Bronchial epithelial cell (primary cell): Measurements from ENCODE around the gene TMEM132D. TPM values are rescaled to one million over a fixed set of nuclear protein-coding genes. Genes with fewer than 3 reads are reported as not detected.

Experiments used
- DNase-seq: peaks from one replicate; pipeline ENCODE4 v3.0.0-alpha.2; 2010; ENCODE audit warnings: low read depth
- FAIRE-seq: peaks from 2 replicates; lab custom pipeline; 2011; peaks lifted over from hg19 to GRCh38; lab: Jason Lieb, UNC
- H3K27me3 ChIP-seq: 2 replicates; pipeline ENCODE4 v1.5.1; 2011; ENCODE audit warnings: low read length; ENCODE audit not compliant: control insufficient read depth, insufficient read depth
- H3K36me3 ChIP-seq: 2 replicates; pipeline ENCODE4 v1.5.1; 2011; ENCODE audit warnings: low read length; ENCODE audit not compliant: control insufficient read depth, insufficient read depth
- H3K4me3 ChIP-seq: 2 replicates; pipeline ENCODE4 v1.5.1; 2011; ENCODE audit warnings: mild to moderate bottlenecking, low read depth, low read length, control low read depth
- total RNA-seq: library from RNA; depleted of rRNA; stranded (reverse); fragments of >200 nt; gene quantifications from 2 replicates; pipeline ENCODE4 v1.2.1, GENCODE V29; 2014
- TF ChIP-seq, protein P1 (sequence below): IDR thresholded peaks from 2 replicates; pipeline ENCODE4 v1.5.1; 2011; ENCODE audit warnings: mild to moderate bottlenecking, moderate library complexity, low read length, control low read depth, inconsistent platforms; ENCODE audit not compliant: insufficient read depth, severe bottlenecking

TMEM132D gene
- total RNA-seq, 1 donor from 2014 or later, result not detected

DNA sequence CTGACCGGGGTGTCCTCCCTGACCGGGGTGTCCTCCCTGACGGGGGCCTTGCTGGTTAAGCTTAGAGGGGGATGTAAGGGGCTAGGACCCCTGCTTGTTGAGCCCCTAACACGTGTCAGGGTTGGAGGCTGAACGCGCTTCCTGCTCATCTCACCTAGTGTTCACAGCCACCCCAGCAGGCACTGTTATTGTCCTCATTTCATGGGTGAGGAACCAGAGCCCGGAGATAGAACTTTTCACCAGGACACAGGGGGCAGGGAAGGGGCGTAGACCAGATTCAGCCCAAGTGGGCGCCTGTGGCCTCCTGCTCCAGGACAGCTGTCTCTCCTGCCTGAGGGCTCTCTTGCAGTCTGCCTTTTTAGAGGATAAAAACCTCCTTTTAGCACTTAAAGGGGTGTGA is 814.2 kb downstream of the TMEM132D start:
- TF ChIP-seq, protein P1, sequence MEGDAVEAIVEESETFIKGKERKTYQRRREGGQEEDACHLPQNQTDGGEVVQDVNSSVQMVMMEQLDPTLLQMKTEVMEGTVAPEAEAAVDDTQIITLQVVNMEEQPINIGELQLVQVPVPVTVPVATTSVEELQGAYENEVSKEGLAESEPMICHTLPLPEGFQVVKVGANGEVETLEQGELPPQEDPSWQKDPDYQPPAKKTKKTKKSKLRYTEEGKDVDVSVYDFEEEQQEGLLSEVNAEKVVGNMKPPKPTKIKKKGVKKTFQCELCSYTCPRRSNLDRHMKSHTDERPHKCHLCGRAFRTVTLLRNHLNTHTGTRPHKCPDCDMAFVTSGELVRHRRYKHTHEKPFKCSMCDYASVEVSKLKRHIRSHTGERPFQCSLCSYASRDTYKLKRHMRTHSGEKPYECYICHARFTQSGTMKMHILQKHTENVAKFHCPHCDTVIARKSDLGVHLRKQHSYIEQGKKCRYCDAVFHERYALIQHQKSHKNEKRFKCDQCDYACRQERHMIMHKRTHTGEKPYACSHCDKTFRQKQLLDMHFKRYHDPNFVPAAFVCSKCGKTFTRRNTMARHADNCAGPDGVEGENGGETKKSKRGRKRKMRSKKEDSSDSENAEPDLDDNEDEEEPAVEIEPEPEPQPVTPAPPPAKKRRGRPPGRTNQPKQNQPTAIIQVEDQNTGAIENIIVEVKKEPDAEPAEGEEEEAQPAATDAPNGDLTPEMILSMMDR, result no peak
- Histone ChIP-seq H3K4me3 (no peak overlapping the region), H3K36me3 (no peaks in the 10 kb centered on the region), H3K27me3 (no peaks in the 10 kb centered on the region)
- DNase-seq (no peak), FAIRE-seq (no peak)

DNA sequence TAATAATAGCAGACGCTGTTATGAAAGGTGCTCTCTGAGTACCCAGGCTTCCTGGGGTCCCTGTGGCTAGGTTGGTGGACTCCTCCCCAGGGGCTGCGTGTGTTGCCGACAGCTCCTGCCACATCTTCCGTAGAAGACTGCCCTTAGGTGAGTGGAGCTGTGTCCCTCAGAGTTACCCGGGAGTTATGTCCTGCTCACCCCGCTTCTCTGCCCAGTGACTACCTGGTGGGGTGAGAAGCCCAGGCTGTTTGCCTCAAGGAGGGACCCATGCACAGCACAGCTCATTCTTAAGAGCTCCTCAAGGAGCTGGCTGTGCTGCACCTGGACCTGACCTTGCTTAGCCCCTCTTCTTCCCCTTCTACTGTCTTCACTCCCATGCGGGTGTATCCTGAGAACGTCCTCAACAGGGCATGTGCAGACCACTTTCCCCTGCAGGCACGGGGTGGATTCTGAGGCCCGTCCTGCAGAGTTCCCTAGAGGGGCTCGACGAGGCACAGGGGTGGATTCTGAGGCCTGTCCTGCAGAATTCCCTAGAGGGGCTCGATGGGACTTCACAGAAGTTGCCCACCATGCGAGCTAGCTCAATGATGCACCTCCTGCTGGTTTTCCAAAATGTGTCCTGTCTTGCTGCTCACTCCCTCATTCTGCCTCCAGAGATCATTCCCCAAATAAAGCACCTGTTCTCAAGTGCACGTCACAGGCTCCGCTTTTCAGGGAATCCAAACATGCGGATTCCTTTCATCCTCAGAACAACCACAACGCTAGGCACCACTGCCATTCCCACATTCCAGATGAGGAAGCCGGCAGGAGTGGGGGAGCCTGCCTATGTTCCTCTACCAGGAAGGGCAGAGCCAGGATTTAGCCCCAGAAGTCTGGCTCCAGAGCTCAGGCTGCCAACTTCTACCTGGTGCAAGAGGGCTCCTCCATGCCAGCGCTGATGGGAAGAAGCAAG is 818.7 kb downstream of the TMEM132D start:
- FAIRE-seq, result no peak
- no peak for DNase-seq
- Histone ChIP-seq H3K36me3 (no peaks in the 10 kb centered on the region), H3K4me3 (no peak overlapping the region), H3K27me3 (no peaks in the 10 kb centered on the region)
- TF ChIP-seq, protein P1, result no peak

DNA sequence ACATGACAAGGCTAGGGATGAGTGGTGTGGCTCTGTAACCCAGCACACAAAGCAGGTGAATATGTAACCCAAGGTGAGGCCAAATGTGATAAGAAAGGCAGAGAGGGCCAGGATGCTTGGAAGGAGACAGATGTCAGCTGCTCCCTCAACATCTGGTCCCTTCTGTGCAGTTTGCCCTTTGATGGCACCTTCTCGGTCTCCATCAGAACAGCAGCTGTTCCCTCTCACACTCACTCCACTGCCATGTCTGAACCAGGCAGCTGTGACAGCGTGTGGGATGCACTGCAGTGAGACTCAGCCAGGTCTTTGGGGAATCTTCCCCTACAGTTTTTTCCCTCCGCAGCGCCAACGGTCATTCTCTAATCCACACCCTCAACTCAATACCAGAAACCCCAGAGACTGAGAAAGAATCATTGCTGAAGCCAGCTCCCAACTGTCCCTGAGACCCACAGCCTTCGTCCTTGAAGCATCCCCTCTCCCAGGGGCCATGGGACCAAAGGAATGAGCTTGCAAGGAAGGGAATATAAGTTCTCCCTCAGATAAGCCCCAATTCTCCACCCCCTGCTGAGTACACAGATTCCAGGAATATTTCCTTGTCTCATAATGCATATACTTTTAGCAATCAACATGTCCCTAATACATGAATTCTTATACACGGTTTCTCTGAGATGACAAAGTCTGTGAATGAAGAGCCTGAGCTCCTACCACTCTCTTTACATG is 820.5 kb downstream of the TMEM132D start:
- Histone ChIP-seq H3K4me3 (no peak overlapping the region), H3K36me3 (no peaks in the 10 kb centered on the region), H3K27me3 (no peaks in the 10 kb centered on the region)
- DNase-seq (no peak), FAIRE-seq (no peak)
- TF ChIP-seq, protein P1, result no peak

DNA sequence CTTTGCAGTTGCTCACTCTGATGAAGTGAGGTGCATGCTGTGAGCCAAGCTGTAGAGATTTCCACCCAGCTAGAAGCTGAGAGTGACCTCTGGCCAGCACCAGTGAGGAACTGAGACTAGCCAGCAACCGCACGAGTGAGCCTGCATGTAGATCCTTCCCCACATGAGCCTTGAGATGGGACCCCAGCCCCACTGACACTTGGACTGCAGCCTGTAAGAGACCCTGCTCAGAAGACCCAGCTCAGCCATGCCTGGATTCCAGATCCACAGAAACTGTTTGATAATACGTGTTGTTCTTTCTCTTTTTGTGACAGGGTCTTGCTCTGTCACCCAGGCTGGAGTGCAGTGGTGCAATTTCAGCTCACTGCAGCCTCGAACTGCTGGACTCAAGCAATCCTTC is 821.4 kb downstream of the TMEM132D start:
- no peaks in the 10 kb centered on the region for H3K27me3 ChIP-seq
- no peak overlapping the region for H3K4me3 ChIP-seq
- DNase-seq (no peak), FAIRE-seq (no peak)
- H3K36me3 ChIP-seq, result no peaks in the 10 kb centered on the region
- TF ChIP-seq, protein P1, result no peak

DNA sequence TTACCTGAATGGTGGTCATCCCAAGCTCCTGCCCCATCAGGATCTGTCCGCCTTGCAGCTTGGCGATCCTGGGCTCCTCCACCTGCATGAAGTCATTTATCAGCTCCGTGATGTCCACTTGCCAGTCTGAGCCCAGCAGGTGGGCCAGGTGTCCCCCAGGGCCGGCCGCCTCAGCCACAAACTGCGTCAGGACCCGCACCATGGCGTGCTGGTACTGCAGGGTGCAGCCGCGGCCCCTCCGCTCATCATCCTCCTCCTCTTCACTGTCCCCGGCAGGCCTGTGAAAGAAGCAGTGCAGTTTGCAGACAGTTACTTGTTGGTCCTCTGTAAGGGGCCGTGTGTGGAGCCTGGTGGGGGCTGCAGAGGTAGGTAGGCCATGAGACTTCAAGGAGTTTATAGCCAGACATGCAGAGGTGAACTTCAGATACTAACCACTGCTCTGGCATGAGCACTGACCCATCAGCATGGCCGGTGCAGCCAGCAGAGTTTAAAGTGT is 822.0 kb downstream of the TMEM132D start:
- DNase-seq (no peak), FAIRE-seq (no peak)
- no peaks in the 10 kb centered on the region for H3K27me3 ChIP-seq
- H3K4me3 ChIP-seq, result no peak overlapping the region
- TF ChIP-seq, protein P1, result no peak
- H3K36me3 ChIP-seq, result no peaks in the 10 kb centered on the region
